ENCODE results near the gene QKI. TPM values are rescaled to one million over a fixed set of nuclear protein-coding genes. Genes with fewer than 3 reads are reported as not detected.

The QKI gene
- total RNA-seq, 1 experiment from 2014 or later, result 194 TPM

DNA sequence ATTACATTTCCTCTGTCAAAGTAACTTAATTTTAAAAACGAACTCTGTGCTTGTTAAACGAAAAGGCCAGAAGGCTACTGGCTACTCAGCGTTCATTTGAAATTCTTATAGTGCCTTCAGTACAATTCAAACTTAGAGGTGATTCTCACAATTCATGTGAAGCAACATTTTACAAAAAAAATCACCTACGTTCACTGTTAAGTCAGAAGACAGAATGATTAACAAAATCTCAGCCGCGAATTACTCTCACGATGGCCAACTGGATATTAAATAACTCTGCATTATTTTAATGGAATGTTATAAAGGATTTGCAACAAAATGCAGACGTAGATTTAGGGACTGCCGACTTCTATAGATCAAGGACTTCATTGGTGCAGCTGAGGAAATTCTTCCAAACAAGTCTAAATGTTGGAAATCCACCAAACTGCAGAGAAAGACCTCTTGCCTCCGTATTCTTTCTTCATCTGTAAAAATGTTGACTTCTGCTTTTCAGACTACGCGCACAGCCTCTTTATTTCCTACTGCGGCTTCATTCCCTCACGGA is 1.6 kb upstream of the QKI start:
- Histone ChIP-seq H3K27ac (peak overlapping the region; percentile 91), H3K4me1 (replicated peaks) (no peaks in the 10 kb centered on the region), H3K4me3 (peak overlapping the region; percentile 73), H3K27me3 (replicated peaks) (no peaks in the 10 kb centered on the region), H3K9me3 (replicated peaks) (no peaks in the 10 kb centered on the region), H3K36me3 (peaks cover 14% of the 10 kb centered on the region; the same call in 1 of the 2 replicates)
- DNase-seq (ENCODE audit: low read depth in 1 of 2, low spot score in 2 of 2), result no peak

DNA sequence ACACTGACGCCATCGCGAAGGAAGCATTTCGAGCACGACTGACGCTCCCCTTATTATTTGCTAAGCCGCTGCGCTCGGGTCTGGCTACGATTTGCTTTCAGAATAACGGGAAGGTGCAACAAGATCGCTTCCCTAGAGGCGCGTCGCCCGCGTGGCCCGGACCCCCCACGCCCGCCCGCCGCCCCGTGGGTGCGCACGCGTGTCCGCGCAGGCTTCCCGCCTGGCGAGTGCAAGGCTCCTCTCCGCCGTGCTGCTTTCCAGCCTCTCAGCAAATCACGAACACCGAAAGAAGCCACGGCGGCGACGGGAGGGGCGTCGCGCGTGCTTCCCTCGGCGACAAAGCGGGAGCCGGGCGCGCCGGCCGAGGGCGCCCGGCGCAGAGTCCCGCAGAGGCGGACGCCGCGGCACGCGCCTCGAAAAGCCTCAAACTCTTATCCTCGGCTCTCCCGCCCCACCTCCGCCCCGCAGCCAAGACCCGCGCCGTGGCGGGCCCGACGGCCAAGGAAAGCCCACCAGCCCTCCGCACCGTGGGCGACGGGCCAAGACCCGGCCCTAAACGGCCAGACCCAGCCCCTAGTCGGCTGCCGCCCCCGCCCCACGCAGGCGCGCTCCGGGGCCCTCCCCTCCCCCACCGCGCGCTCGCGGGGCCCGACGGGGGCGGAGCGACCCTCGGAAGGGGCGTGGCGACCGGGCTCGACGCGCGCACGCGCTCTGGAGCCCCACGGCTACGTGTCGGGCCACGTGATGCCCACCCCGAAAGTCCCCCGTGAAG is 987 bp upstream of the QKI start:
- DNase-seq (ENCODE audit: low read depth in 1 of 2, low spot score in 2 of 2), result peak; percentile 86 to 94
- Histone ChIP-seq H3K27ac (peak overlapping the region; percentile 91), H3K4me3 (peak overlapping the region; percentile 73)

DNA sequence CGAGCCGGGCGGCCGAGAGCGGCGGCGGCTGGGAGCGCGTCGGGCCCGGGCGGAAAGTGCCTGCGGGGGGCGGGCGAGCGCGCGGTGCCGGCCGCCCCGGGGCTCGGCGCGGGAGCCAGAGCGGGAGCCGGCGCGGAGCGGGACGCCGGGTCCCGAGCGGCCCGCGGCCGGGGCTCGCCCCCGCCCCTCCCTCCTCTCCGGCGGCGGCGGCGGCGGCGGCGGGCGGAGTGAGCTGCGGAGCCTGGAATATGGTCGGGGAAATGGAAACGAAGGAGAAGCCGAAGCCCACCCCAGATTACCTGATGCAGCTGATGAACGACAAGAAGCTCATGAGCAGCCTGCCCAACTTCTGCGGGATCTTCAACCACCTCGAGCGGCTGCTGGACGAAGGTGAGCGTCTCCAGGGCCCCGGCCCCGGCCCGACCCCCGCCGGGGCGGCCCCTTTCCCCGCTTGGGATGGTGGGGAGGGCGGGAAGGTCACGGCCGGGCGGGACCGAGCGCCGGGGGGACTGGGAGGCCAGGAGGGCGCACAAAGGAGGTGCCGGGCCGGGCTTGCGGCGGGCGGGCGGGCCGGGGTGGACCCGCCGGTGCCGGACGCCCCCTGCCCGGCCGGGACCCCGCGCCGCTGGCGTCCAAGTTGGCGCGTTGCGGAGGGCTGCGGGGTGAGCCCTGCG is 565 bp downstream of the QKI start:
- Histone ChIP-seq H3K27ac (peak overlapping the region; percentile 88), H3K4me1 (replicated peaks) (peaks cover 16% of the 10 kb centered on the region), H3K4me3 (peak overlapping the region; percentile 73), H3K36me3 (peaks cover 14% of the 10 kb centered on the region; the same call in 1 of the 2 replicates), H3K27me3 (replicated peaks) (no peaks in the 10 kb centered on the region), H3K9me3 (replicated peaks) (no peaks in the 10 kb centered on the region)
- no peak for DNase-seq (ENCODE audit: low read depth in 1 of 2, low spot score in 2 of 2)

More for the DNA sequence above, 987 bp upstream of the QKI start:
- H3K9me3 ChIP-seq (replicated peaks), result no peaks in the 10 kb centered on the region
- H3K27me3 ChIP-seq (replicated peaks), result no peaks in the 10 kb centered on the region
- H3K36me3 ChIP-seq, result peaks cover 14% of the 10 kb centered on the region; the same call in 1 of the 2 replicates
- peaks cover 4% of the 10 kb centered on the region for H3K4me1 ChIP-seq (replicated peaks)

DNA sequence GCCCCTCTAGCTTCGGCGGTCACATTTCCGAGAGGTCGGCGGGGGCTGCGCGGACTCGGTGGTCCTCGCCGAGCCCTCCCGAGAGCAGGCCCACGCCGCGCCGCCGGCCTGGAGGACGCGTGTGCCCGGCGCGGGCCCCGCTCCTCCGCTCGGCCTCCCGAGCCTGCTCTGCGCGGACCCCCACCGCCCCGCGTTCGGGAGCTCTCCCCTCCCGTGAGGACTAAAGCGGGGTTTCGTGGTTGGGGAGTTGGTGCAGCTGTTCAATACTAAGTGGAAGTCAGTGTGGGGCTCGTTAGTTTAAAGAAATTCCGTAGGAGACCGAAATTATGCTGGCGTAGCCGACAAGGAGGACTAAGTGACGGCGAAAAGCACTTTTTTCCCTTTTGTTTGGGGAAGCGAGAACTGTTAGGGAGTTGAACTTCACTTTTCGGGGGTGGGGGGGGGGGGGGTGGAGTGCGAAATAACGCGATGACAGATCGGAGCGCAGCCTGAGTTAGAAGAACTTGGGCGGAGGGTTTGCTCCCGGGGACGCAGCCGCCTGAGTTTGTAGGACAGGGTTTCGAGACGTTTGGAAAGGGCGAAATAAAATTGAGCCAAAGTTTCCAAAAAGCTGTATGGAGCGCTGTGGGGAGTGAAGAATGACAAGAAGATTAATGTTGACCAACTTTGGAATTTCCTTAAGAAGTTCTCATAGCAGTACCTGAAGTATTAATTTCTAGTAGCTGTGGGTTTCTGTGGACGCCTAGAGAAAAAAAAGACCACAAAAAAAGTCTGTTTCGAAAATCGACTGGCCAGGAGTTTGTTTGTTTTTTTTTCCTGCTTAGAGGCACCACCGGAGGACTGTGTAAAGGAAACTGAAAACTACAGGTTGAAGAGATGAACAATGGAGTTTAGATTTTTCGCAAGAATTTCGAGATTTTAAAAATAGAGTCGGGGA is 1.4 kb downstream of the QKI start:
- DNase-seq (ENCODE audit: low read depth in 1 of 2, low spot score in 2 of 2), result peak in 1 of 2 experiments; percentile 63
- H3K4me1 ChIP-seq (replicated peaks), result peaks cover 23% of the 10 kb centered on the region
- H3K27ac ChIP-seq, result peak overlapping the region; percentile 88

DNA sequence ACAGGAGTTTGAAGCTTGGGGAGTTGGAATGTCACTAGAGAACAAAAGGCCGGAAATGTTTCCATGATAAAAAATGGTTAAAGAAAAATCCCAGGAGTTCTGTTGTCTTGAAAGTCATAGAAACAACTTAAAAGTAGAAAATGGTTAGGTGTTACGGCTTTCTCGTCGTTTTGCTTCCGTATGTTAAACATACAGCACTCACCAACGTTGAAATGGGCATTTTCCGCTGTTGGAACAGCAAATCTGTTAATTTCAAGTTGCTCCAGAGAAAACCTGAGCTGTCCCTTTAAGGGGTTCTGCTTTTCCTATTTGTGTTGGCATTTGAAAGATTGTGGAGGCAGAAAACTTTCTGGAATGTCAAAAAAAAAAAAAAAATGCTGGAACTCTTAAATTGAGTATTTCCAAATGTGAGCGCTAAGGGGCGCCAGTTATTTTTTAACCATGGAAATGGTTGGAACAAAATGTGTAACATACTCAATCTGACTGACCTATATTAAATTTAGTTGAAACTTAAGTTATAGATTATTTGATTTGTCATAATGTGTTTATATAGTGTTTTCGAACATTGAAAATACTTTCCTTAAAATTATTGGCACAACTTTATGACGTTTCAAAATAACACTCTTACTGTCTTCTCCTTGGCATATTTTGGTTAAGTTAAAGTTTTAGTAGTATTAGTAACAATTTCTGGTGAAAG is 2.2 kb downstream of the QKI start:
- DNase-seq (ENCODE audit: low read depth in 1 of 2, low spot score in 2 of 2), result peak in 1 of 2 experiments; percentile 86
- H3K9me3 ChIP-seq (replicated peaks), result no peaks in the 10 kb centered on the region
- H3K4me1 ChIP-seq (replicated peaks), result peaks cover 23% of the 10 kb centered on the region
- peaks cover 14% of the 10 kb centered on the region; the same call in 1 of the 2 replicates for H3K36me3 ChIP-seq
- peak overlapping the region; percentile 73 for H3K4me3 ChIP-seq
- H3K27me3 ChIP-seq (replicated peaks), result no peaks in the 10 kb centered on the region
- H3K27ac ChIP-seq, result peak overlapping the region; percentile 88

More for the DNA sequence above, 1.4 kb downstream of the QKI start:
- H3K4me3 ChIP-seq, result peak overlapping the region; percentile 73
- H3K36me3 ChIP-seq, result peaks cover 14% of the 10 kb centered on the region; the same call in 1 of the 2 replicates
- H3K9me3 ChIP-seq (replicated peaks), result no peaks in the 10 kb centered on the region
- H3K27me3 ChIP-seq (replicated peaks), result no peaks in the 10 kb centered on the region

DNA sequence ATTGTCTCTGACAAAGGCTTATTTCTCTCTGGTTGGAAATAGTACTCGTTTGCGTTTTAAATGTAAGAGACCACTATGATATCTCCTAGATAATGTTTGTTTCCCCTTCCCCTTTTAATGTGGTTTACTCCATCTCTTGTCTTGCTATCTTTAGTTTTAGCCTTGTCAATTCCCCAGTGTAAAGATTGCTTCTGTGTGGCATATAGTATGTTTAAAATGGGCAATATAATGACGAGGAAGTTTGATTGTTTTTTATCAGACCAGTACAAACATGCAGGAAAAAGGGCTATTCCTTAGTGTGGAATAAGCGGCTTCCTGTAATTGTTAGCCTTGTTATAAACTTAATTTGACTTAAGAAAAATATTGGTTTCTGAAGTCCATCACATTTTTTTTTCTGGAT is 3.1 kb downstream of the QKI start:
- Histone ChIP-seq H3K4me1 (replicated peaks) (peaks cover 23% of the 10 kb centered on the region), H3K4me3 (peak overlapping the region; percentile 73), H3K27me3 (replicated peaks) (no peaks in the 10 kb centered on the region), H3K36me3 (peaks cover 14% of the 10 kb centered on the region; the same call in 1 of the 2 replicates), H3K27ac (peak overlapping the region; percentile 88), H3K9me3 (replicated peaks) (no peaks in the 10 kb centered on the region)
- DNase-seq (ENCODE audit: low read depth in 1 of 2, low spot score in 2 of 2), result peak in 1 of 2 experiments; percentile 50

DNA sequence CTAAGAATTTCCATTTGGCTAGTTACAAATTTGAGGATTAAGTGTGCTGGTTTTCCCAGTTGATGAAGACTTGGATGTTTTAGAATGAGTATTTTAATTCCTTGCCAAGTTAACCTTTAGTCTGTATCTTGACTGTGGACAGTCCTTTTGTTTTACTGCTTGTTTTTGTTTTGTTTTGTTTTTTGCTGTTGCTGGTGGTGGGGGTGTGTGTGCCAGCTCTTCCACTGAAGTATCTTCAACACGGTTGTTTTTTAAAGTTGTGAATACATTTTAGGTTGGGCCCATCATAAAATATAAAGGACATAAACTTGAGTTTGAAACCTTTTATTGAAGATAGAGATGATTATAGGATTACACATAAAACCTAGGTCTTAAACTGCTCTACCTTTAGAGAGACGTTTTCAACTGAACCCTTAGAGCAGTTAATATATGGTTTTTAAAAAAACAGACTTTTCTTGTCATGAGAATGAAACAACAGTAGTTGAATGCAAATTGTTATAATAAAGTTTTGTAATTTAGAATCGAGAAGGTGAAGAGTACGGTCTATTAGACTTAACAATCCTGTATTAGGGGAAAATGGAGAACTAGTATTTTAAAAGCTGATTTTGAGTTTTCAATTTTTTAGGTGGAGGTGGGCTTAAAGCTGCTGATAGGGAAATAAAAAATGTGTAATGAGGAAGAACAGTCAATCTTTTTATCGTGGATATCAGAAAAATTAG is 4.0 kb downstream of the QKI start:
- H3K4me1 ChIP-seq (replicated peaks), result peaks cover 23% of the 10 kb centered on the region
- peak in 1 of 2 experiments; percentile 25 for DNase-seq (ENCODE audit: low read depth in 1 of 2, low spot score in 2 of 2)
- no peaks in the 10 kb centered on the region for H3K27me3 ChIP-seq (replicated peaks)
- H3K27ac ChIP-seq, result peak overlapping the region; percentile 88
- no peaks in the 10 kb centered on the region for H3K9me3 ChIP-seq (replicated peaks)
- peaks cover 12% of the 10 kb centered on the region; the same call in 1 of the 2 replicates for H3K36me3 ChIP-seq
- no peak overlapping the region for H3K4me3 ChIP-seq

DNA sequence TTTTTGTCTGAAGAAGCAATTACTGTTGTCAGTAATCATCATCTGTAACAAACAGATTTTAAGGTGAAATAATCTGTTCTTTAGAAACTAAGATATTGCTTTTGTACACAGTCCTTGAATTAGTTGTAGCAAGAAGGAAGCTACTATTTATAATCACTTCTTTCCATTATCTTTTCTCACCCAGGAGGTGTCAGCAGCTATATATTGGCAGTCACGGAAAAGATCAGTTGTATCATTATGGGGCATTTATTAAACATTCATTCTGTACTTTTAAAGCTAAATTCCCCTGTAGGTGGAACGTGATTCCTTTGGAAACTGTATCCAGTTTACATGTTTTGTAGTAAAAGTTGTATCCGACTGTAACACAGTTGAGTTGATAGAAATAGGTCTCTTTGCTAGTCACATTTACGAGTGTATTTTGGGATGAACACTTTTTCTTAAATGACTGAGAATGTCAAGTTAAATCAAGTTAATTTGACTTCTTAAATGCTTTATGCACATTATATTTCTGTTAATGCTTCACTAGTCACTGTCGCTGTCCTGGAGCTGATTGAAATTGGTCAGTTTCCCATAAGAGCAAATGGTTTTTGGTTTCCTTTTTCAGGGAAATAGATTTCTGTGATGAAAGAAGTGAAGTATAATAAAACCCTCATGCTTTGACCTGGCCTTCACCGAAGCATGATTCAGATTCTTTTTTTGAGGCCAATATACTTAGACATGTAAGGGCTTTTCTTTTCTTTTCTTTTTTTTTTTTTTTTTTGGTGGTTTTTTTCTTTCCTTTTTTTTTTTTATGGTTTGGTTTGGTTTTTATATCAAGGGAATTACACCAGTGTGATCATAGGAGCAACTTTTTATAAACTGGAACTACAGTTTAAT is 5.1 kb downstream of the QKI start:
- H3K27me3 ChIP-seq (replicated peaks), result no peaks in the 10 kb centered on the region

DNA sequence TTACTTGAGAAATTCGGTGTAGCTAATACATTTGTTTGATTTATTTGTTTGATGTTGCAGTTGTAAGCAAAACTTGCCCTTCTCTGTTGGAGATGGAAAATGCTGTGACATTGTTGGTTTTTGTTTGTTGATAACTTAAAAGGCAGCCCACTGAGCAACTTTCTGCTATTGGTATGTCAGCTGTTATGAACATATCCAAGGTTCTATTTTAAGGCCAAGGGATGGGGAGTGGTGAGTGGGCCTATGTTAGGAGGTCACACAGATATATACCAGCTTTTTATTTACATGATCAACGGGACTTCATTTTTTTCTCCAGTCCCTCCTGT is 5.7 kb downstream of the QKI start:
- Histone ChIP-seq H3K4me3 (no peak overlapping the region), H3K27me3 (replicated peaks) (no peaks in the 10 kb centered on the region), H3K36me3 (peaks cover 8% of the 10 kb centered on the region; the same call in 1 of the 2 replicates), H3K27ac (no peak overlapping the region), H3K9me3 (replicated peaks) (no peaks in the 10 kb centered on the region), H3K4me1 (replicated peaks) (peaks cover 23% of the 10 kb centered on the region)
- DNase-seq (ENCODE audit: low read depth in 1 of 2, low spot score in 2 of 2), result no peak

More for the DNA sequence above, 5.1 kb downstream of the QKI start:
- H3K4me1 ChIP-seq (replicated peaks), result peaks cover 23% of the 10 kb centered on the region
- no peak overlapping the region for H3K4me3 ChIP-seq
- peaks cover 8% of the 10 kb centered on the region; the same call in 1 of the 2 replicates for H3K36me3 ChIP-seq
- peak overlapping the region; percentile 5; the same call in 1 of the 2 replicates for H3K27ac ChIP-seq
- DNase-seq (ENCODE audit: low read depth in 1 of 2, low spot score in 2 of 2), result peak in 1 of 2 experiments; percentile 31
- H3K9me3 ChIP-seq (replicated peaks), result no peaks in the 10 kb centered on the region

DNA sequence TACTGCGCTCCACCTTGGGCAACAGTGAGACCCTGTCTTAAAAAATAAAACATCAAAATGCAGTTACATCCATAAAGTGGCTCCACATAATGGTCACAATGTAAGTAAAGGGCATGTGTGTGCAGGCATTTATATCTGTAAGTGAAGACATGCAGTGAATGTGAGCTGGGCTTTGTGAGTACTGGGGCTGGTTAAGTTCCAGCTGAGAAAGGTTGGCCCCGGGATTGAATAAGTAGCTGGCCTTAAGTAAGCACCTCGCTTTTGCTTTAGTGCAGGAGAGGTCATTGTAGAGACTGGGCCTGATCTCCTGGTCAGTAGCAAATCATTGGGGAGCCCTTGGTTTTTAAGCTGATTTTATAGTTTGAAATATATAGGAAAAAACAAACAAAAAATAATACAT is 8.0 kb downstream of the QKI start:
- H3K27me3 ChIP-seq (replicated peaks), result no peaks in the 10 kb centered on the region
- no peaks in the 10 kb centered on the region for H3K36me3 ChIP-seq
- no peak overlapping the region for H3K4me3 ChIP-seq
- no peak for DNase-seq (ENCODE audit: low read depth in 1 of 2, low spot score in 2 of 2)
- no peaks in the 10 kb centered on the region for H3K9me3 ChIP-seq (replicated peaks)
- H3K27ac ChIP-seq, result no peak overlapping the region
- peaks cover 26% of the 10 kb centered on the region for H3K4me1 ChIP-seq (replicated peaks)

DNA sequence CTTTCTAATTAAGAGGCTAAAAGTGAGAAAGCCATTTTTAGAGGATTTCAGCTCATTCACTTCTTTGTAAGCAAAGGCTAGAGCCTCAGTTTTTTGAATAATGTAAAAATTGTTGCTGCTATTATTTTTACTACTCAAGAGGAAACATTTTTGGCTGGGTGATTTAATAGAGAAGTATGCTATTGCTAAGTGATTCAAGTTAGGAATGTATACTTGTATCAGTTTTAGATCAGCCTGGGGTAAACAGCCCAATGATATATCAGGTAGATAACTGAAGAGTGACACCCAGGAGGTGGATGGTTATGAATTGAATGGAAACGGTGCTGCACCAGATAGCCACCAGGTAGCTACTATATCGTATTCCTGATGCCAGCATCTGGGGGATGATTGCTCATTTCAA is 9.2 kb downstream of the QKI start:
- DNase-seq (ENCODE audit: low read depth in 1 of 2, low spot score in 2 of 2), result no peak
- Histone ChIP-seq H3K36me3 (no peaks in the 10 kb centered on the region), H3K27me3 (replicated peaks) (no peaks in the 10 kb centered on the region), H3K9me3 (replicated peaks) (no peaks in the 10 kb centered on the region), H3K4me3 (no peak overlapping the region), H3K4me1 (replicated peaks) (peaks cover 26% of the 10 kb centered on the region), H3K27ac (no peak overlapping the region)
